HG03439 (cell line): ENCODE data around the gene EPS8L3.
"Not testable (repeated sequence)": the region's sequence is repeated elsewhere in the genome, so short reads cannot be mapped to it uniquely, and the experiment has no call there.

Experiments
- ATAC-seq: cut with Tn5 transposase; IDR thresholded peaks from one replicate; pipeline ENCODE4 v1.9.1; 2021; ENCODE audit warnings: mild to moderate bottlenecking, moderate library complexity; ENCODE audit not compliant: unreplicated experiment

The EPS8L3 gene

DNA sequence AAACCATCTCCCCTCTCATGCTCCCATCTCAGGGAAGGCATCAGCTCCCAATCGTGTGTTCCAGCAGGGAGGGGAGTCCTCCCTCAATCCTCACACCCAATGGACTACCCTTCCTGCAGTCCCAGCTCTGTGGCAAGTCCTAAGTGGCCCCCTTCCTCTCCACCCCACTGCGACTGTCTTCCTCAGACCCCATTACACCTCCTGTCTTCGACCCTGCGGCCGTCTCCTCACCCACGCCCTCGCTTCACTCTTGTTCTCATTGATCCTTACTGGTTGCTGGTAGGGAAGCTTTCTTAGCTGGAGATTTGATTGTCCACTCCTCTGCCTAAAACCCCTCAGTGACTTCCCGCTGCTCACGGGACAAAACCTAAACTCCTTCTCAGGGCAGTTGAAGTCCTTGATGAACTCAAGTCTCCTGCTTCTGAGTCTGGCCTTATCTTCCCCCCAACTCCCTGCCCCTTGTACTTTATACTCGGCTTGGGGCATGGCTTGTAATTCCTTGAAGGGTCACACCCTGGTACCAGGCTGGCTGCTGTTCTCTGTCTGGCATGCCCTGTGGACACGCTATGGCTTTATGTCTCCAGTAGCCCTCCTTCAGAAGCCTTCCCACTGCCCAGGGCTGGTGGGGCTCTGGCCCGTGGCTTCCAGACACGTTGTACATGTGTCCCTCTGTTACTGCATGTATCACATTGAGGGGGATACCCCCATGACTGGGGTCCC lies 2.3 kb upstream of the EPS8L3 start:
- no peak for ATAC-seq

DNA sequence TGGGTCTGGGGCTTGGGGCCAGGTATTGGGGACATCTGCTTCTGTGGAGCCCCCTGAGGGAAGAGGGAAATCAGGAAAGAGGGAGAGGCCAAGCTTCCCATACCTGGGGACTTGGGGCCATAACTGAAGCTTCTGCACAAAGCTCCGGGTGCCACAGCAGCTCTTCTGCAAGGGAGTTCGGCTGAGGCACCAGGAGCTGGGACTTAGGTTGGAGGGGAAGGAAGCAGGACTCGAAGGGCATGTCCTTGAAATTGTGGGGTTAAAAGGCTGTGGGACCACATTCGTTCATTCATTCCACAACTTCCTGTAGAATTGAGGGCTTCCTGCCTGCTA lies 1.7 kb upstream of the EPS8L3 start:
- no peak for ATAC-seq

DNA sequence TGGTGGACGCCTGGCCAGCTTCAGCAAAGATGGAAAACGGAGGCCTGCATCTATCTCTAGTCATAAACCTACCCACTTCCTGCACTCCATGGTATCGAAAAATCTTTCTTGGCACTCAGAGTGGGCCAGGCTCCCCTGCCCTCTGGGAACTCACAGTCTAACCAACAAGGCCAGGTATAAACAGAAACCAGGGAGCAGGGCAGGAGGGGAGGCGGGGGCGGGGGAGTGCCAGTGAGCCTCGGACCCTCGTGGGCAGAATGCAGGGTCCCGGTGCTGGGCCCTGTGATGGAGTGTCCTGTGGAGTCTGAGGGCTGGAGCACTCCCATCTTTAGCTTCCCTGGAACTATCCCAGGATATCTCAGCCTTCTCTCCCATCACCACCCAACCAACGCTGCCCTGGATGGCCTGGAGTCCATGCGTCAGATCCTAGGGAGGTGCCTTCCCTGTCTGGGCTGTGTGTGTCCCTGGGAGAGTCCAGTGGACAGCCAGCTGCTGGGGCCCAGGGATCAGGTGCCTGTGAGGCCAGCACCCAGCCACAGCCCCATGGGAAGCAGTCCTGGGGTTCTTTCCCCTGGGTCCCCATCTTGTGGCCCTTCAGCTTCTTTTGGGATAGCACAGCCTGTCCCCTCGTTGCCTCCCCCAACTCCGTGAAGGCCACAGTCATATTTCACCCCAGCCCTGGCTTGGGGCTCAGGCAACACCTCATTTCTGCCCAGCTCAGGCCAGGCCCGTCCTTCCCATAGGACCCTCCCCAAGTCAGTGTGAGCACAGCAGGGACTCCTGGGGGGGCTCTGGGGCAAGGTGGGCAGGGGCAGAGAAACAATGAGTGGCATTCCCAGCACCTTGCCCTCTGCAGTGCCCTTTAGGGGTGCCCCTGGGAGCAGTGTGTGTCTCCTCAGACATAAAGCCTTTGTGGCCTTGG lies 1.1 kb upstream of the EPS8L3 start:
- ATAC-seq, result no peak

DNA sequence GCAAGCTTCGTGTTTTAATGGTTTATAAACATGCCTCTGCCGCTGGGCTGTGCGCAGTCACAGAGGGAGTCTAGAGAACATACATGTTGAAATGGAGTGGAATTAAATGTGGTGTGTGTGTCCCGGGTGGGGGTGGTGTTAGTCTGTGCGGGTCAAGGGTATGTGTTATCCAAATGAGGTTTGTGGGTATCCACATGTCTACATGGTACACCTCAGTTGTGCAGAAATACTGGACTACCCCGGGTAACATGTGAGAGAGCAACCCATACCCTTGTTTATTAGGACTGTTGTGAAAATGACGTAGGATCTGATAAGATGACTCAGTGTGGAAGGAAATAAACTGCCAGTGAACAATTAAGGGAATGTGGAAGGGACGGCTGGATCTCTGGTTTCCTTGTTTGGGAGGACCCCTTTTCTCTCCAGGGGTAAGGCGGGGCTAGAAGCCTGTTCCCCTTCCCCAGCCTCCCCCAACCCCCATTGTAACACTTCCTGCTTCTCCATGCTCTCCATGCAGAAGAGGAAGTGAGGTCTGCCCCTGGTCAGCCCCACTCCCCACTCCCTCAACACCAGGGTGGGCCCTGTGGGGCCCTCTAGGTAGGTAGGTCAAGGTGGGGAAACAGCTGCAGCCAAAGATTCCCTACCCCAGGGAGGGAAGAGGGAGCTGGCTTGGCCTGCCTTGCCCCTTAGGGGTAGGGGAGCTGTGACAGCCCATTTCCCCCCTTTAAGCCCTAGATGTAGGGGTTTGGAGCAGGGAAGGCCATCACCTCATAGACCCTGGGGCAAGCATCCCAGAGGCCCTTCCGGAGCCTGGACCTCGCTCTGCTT lies 690 bp downstream of the EPS8L3 start:
- ATAC-seq, result no peak

GRCh38 chr1:109762039-109762585 lies 1.6 kb downstream of the EPS8L3 start:
- no peak for ATAC-seq

DNA sequence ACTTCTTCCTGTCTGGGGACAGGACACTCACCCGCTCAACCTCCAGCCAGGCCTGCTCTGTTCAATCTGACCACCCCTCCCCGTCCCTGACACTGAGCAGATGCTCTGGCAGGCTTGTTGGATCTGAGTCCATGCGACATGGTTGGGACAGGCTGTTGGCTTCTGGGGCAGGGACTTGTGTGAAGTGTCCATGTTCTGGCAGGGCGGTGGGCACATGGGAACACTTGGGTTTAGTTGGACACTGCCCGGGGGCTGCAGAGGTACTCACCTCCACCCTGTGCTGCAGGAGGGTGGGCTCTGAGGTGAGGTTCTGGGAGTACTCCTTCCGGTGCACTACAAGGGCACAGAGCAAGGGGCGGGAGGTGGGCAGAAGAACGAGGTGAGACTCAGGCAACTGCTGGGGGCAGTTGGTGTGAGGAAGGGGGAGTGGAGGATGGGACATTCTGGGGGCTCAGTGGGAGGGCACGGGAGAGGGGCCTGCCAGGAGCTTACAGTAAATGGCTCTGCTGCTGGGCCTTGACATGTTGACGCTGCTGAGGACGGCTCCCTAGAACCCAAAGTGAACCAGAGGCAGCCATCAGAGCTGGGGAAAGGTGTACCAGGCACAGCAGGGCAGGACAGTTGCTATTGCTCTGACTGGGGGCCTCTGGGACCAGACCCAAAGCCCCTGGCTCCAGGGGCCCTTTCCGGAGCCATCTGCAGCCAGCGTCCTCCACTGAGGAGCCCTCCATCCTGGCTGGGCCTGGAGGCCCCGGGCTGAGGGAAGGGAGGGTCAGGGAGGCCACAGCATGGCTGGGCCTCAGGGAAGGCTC lies 2.3 kb downstream of the EPS8L3 start:
- no peak for ATAC-seq

DNA sequence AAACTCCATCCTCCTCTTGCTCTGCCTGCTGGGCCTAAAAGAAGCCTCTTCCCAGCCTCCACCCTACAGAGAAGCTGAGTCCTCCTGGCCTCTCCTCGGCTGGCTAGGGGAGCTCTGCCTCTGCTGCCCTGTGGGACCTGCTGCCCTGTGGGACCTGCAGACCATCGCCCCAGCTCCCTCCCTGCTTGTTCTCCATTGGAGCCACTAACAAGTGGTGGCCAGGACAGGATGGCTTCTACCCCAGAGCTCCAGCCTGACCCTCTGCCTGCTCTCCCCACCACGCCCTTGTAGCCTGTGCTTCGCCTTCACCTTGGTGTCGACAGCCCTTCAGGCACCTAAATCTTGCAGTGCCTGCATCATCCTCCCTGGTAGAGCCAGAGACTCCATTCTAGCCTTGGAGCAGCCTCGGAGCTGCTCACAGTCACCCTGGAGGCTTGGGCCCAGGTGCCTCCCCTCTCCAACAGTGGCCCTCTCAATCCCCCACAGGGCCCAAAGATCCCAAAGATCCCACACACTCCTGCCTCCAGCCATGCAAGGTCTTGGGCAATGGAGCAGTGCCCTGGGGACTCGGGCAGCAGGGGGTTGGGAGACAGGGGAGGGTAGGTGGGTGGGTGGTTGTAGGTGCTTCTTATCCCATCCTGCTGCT lies 3.0 kb downstream of the EPS8L3 start:
- no peak for ATAC-seq

DNA sequence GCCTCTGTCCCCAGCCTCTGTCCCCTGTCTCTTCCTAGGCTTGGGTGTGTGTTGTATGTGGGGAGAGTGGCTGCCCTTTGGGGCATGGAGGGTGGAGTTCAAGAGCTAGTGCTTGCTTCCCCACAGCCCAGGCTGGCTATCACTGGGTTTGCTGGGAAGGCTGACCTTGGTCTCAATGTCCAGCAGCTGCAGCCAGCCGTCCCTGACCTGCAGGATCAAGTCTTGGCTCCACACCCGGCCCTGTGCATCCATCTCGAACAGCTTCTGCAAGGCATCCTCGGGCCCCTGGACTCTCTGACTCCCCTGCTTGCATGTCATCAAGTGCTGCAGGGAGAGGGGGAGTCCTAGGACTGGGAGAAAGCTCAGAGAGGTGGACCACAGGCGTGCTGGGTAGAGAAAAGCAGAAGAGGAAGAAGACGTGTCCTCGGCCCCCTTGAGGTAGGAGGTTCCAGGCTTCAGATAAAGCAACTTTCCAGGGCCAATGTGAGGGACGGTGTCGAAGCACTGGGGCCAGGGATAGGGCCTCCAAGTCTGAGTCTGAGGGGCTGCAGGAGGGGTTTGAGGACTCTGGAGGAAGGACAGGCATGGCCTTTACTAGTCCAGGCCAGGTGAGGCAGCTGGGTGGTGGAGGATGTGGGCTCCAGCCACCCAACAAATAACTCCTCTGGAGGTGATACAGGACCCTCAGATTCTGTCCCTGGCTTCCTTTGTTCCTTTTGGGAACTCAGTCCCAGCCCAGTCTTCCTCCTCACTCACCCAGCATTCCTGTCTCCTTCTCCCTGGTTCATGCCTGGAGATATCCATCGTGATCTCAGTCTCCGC lies 4.0 kb downstream of the EPS8L3 start:
- no peak for ATAC-seq

DNA sequence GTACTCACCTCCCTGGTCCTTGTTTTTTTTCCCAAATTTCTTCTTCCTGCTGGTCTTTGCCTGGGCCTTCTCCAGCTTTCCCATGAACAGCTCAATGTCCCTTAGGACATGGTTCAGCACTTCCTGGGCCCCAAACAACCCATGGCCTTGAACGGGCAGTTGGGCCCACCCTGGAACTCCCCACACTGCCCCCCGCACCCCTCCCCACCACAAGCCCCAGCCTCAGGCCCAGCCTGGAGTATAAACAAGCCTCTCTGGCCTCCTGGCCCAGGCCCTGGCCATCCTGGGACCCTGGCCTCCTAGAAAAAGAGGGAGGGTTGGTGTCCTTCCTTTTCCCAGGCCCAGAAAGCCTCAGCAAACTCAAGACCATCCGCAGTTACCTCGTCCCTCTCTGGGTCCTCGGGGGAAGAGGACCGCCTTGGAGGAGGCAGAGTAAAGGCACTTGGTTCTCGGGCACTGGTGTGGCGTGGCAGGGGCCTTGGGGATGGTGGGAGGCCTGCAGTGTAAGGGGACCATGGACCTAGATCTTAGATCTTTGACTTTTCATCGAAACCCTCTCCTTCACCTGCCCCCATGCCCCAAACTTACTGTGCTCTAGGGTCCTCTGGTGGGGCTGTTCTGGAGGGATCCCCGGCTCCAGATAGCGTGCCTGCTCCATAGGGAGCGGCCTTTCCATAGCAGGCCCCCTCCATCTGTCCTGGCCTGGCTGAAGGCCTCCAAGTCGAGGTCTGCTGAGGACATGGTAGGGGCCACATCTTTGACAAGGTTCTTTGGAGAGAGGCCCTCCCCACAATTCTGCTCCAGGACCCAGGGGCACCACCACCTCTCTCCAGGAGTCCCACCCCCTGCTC lies 5.6 kb downstream of the EPS8L3 start:
- no peak for ATAC-seq

- no peak for ATAC-seq
Measured at GRCh38 chr1:109756848-109757521, 6.7 kb downstream of the EPS8L3 start.

GRCh38 chr1:109756325-109756724 lies 7.4 kb downstream of the EPS8L3 start:
- ATAC-seq, result not testable (repeated sequence)

GRCh38 chr1:109754738-109755137 lies 9.0 kb downstream of the EPS8L3 start:
- ATAC-seq, result no peak

DNA sequence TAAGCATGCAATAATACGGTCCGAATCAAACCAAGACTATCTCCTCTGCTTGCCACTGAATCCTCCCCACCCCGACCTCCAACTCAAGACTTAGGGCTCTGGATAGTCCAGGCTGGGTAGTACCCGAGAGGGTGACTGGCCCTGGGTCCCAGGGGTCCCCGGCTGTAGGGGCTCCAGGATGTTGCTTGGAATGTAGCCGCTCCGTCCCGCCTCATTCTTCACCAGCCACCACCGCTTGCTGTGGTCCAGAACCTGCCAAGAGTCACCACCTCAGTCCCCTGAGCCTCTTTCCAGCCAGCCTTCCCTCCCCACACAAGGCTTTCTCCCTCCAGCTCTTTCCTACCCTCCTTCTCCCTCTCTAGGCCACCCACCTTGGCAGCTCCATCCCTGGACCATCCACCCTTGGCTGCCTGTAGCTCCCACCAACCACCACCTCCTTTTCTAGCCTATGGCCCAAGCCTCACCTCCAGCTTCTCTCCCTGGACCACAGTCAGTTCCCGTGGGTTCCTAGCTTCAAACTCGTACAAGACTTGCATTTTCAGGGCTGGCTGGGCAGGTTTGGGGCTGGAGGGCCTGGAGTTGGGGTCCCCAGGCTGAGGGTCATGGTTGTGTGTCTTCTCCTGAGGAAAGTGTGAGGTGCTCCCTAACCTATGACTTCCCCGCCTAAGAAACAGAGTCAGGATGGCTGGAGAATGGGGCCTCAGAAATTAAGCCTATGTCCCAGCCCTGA lies 12.0 kb downstream of the EPS8L3 start:
- no peak for ATAC-seq

- no peak for ATAC-seq
Measured at GRCh38 chr1:109750920-109751319, 12.8 kb downstream of the EPS8L3 start.

- no peak for ATAC-seq
Measured at GRCh38 chr1:109750241-109750882, 13.4 kb downstream of the EPS8L3 start.

- no peak for ATAC-seq
Measured at GRCh38 chr1:109749221-109749620, 14.5 kb downstream of the EPS8L3 start.
